T-cell (primary cell): ENCODE measurements around the gene NAB1. TPM values are rescaled to one million over a fixed set of nuclear protein-coding genes. Genes with fewer than 3 reads are reported as not detected.

ENCODE experiments used
- ATAC-seq, 4 experiments: fragments of 200-7000 bp in 3 of 4; fragments of 150-1000 bp in 1 of 4; cut with Tn5 transposase; replicated peaks in 1 of 4; 1 replicate in 3 of 4; 2 replicates in 1 of 4; pipeline ENCODE4 v1.10.0; 2021; ENCODE audit warnings: moderate library complexity in 3 of 4, mild to moderate bottlenecking in 2 of 4, moderate number of reproducible peaks in 1 of 4
- CTCF ChIA-PET, 2 donors: fragments of 300-600 bp; sonication (Branson Sonifier 250); formaldehyde crosslinking; loops; one replicate each; lab custom pipeline; 2022; ENCODE audit warnings: antibody characterized with exemption in 2 of 2; lab: Charles Lee
- POLR2A ChIA-PET, 2 donors: fragments of 300-600 bp; sonication (Branson Sonifier 250); formaldehyde crosslinking; loops; one replicate each; lab custom pipeline; 2022; ENCODE audit warnings: antibody characterized with exemption in 2 of 2; lab: Charles Lee
- DNase-seq, 35 experiments: peaks; one replicate each; pipeline versions ENCODE4 v3.0.0 to v3.0.0-alpha.2; 2013 to 2023
- H3K27ac ChIP-seq: one replicate; pipeline ENCODE4 v1.5.1; 2013; ENCODE audit warnings: low read length
- H3K27me3 ChIP-seq, 2 experiments: replicated peaks in 1 of 2; 1 replicate in 1 of 2; 2 replicates in 1 of 2; pipeline versions ENCODE4 v1.6.1 to v1.7.0; 2013; ENCODE audit warnings: low read length in 1 of 2, mixed read lengths in 1 of 2; ENCODE audit not compliant: control insufficient read depth in 2 of 2, insufficient read depth in 2 of 2; ENCODE audit errors: extremely low read depth in 1 of 2
- H3K36me3 ChIP-seq, 2 donors: 1 replicate in 1 of 2; 2 replicates in 1 of 2; pipeline versions ENCODE4 v1.6.1 to v1.7.0; 2013; ENCODE audit warnings: low read length in 1 of 2; ENCODE audit not compliant: control insufficient read depth in 2 of 2, insufficient read depth in 1 of 2; ENCODE audit errors: extremely low read depth in 1 of 2
- H3K4me1 ChIP-seq, 2 experiments: 1 replicate in 1 of 2; 2 replicates in 1 of 2; pipeline versions ENCODE4 v1.6.1 to v1.7.0; 2013; ENCODE audit warnings: low read length in 2 of 2, mixed read lengths in 1 of 2; ENCODE audit not compliant: insufficient read depth in 2 of 2, control insufficient read depth in 1 of 2; ENCODE audit errors: extremely low read depth in 1 of 2
- H3K4me3 ChIP-seq, 2 donors: 1 replicate in 1 of 2; 2 replicates in 1 of 2; pipeline versions ENCODE4 v1.5.1 to v1.7.0; 2013; ENCODE audit warnings: mild to moderate bottlenecking in 2 of 2, low read length in 1 of 2, moderate library complexity in 1 of 2; ENCODE audit not compliant: control insufficient read depth in 1 of 2; ENCODE audit errors: extremely low read depth in 1 of 2
- H3K9me3 ChIP-seq: 2 replicates; pipeline ENCODE4 v1.7.0; 2013
- H3K27ac Mint-ChIP-seq, 2 donors: one replicate each; pipeline ENCODE4 v1.8.0; 2020 to 2021; ENCODE audit warnings: mild to moderate bottlenecking in 2 of 2, mixed read lengths in 2 of 2
- H3K27me3 Mint-ChIP-seq, 2 donors: one replicate each; pipeline ENCODE4 v1.8.0; 2021 to 2022; ENCODE audit warnings: mixed read lengths in 2 of 2
- H3K36me3 Mint-ChIP-seq: one replicate; pipeline ENCODE4 v1.8.0; 2021; ENCODE audit warnings: mixed read lengths
- H3K4me1 Mint-ChIP-seq, 3 donors: one replicate each; pipeline ENCODE4 v1.8.0; 2020 to 2022; ENCODE audit warnings: mixed read lengths in 3 of 3, mild to moderate bottlenecking in 1 of 3
- H3K4me3 Mint-ChIP-seq, 3 donors: one replicate each; pipeline ENCODE4 v1.8.0; 2020 to 2022; ENCODE audit warnings: mild to moderate bottlenecking in 3 of 3, mixed read lengths in 3 of 3, moderate library complexity in 3 of 3
- H3K9me3 Mint-ChIP-seq, 3 donors: one replicate each; pipeline ENCODE4 v1.8.0; 2020 to 2022; ENCODE audit warnings: mixed read lengths in 3 of 3
- WGBS: methylation state at CpG from one replicate; pipeline ENCODE4 v1.1.5; 2013; ENCODE audit warnings: missing lambda C conversion rate; ENCODE audit not compliant: insufficient coverage; 5-methylcytosine and 5-hydroxymethylcytosine counted together
- total RNA-seq, 35 experiments: library from RNA in 6 of 35; stranded (reverse) in 6 of 35; fragments of 120-200 nt in 1 of 35; gene quantifications; one replicate each; pipeline versions ENCODE4 v1.2.1 to v1.2.4 and lab custom pipeline; 2013 to 2026

The NAB1 gene
- total RNA-seq, 5 donors from 2014 or later (not counting 1 experiment from before 2014, with no cell fraction given) = 17.7 to 22.1 (median 19.2) TPM

- no peaks in the 10 kb centered on the region for H3K36me3 Mint-ChIP-seq
- no peak overlapping the region for H3K4me3 ChIP-seq
- H3K4me1 ChIP-seq = peaks cover 4 to 7% of the 10 kb centered on the region in 2 experiments
- DNase-seq = no peak
- ChIA-PET POLR2A (interaction anchor here in 1 of 2 donors (0.6 kb wide), 1 partner anchor 69 kb away, joined by 4 read pairs; no protein-coding TSS in a partner anchor), CTCF (interaction anchor here in 1 of 2 donors (0.8 to 1.3 kb wide), 3 partner anchors 9 to 87 kb away, joined by 3 read pairs; no protein-coding TSS in a partner anchor)
- peaks cover 28 to 36% (median 32%) of the 10 kb centered on the region in 3 donors for H3K4me1 Mint-ChIP-seq
- H3K27me3 Mint-ChIP-seq = peaks cover 0 to 4% of the 10 kb centered on the region in 2 donors
- H3K9me3 Mint-ChIP-seq = peaks cover 0 to 4% (median 0%) of the 10 kb centered on the region in 3 donors
- no peaks in the 10 kb centered on the region for H3K36me3 ChIP-seq
- no peak overlapping the region for H3K27ac Mint-ChIP-seq
- no peak overlapping the region for H3K4me3 Mint-ChIP-seq
- peaks cover 0 to 5% of the 10 kb centered on the region in 2 experiments for H3K27me3 ChIP-seq
- no peak for ATAC-seq
- no peaks in the 10 kb centered on the region for H3K9me3 ChIP-seq
- no peak overlapping the region for H3K27ac ChIP-seq
These were observed 23.2 kb upstream of the NAB1 start for GRCh38 chr2:190625691-190626090.

GRCh38 chr2:190626641-190627210 lies 22.2 kb upstream of the NAB1 start:
- H3K27me3 ChIP-seq = peaks cover 0 to 5% of the 10 kb centered on the region in 2 experiments
- Mint-ChIP-seq H3K4me1 (peaks cover 28 to 36% (median 32%) of the 10 kb centered on the region in 3 donors), H3K9me3 (peaks cover 0 to 4% (median 0%) of the 10 kb centered on the region in 3 donors), H3K27me3 (peaks cover 0 to 4% of the 10 kb centered on the region in 2 donors), H3K36me3 (no peaks in the 10 kb centered on the region), H3K27ac (no peak overlapping the region), H3K4me3 (peak overlapping the region in 1 of 3 donors; percentile 12)
- WGBS = 98% methylated on average over 4 of the region's 7 CpGs
- peaks cover 4 to 7% of the 10 kb centered on the region in 2 experiments for H3K4me1 ChIP-seq
- ChIA-PET POLR2A (no interaction called here), CTCF (interaction anchor here in 1 of 2 donors (1.3 kb wide), 1 partner anchor 20 kb away, joined by 3 read pairs; no protein-coding TSS in a partner anchor)
- DNase-seq = no peak
- H3K9me3 ChIP-seq = no peaks in the 10 kb centered on the region
- no peak overlapping the region for H3K27ac ChIP-seq
- no peak overlapping the region for H3K4me3 ChIP-seq
- ATAC-seq = no peak
- no peaks in the 10 kb centered on the region for H3K36me3 ChIP-seq

DNA sequence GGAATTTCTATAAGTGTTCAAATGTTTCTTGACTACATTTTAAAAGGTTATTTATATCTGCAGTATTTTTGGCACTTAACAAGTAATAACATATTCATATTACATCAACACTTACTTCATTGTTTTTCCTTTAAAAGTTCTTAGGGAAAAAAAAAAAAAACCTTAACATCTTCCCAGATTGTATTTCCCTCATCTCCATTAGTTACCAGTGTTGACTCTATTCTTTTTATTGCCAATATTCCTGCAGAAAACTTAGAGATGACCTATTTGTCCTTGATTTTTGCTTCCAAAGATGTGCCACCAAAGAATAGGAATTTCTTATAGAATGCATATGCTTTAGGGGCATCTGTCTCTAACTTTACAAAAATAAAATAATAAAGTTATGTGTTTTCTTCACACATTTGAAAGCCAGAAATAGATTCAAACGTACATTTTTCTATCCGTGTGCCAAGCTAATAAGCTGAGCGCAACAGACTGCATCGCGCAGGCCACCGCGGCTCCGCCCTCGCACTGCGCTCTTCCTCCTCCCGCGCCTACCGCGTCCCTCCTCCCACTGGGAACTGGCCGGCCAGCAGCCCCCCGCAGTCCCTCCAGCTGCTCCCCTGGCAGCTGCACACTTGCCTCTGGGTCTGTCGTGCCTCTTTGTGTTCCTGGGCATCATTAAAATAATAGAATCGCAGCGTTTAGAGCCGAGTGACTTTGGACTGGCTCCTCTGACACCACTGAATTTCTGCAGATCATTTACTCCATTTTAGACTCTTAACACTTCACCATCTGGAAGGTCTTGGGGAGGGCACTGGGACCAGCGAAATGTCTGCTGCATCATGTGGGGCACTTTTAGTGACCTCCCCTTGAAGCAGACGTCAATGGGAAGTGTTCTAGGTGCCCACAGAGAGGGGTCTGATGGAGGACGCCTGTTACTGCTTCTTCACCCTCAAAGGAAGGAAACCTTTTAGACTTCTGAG lies 21.2 kb upstream of the NAB1 start:
- peaks cover 4 to 7% of the 10 kb centered on the region in 2 experiments for H3K4me1 ChIP-seq
- ChIA-PET CTCF (interaction anchor here in 1 of 2 donors (0.6 kb wide), 1 partner anchor 352 kb away, joined by 6 read pairs; no protein-coding TSS in a partner anchor), POLR2A (no interaction called here)
- peak overlapping the region; percentile 47 to 90 for H3K4me3 ChIP-seq
- H3K9me3 Mint-ChIP-seq = peaks cover 0 to 4% (median 0%) of the 10 kb centered on the region in 3 donors
- peaks cover 0 to 5% of the 10 kb centered on the region in 2 experiments for H3K27me3 ChIP-seq
- ATAC-seq (peak; percentile 83 to 87 (median 86)), DNase-seq (peak in 16 of 35 experiments; percentile 4 to 50 (median 16))
- no peaks in the 10 kb centered on the region for H3K36me3 ChIP-seq
- WGBS = 6% methylated on average over 20 of the region's 23 CpGs
- H3K27ac Mint-ChIP-seq = peak overlapping the region; percentile 48 to 89
- no peak overlapping the region for H3K27ac ChIP-seq
- peaks cover 0 to 4% of the 10 kb centered on the region in 2 donors for H3K27me3 Mint-ChIP-seq
- peak overlapping the region; percentile 81 to 93 (median 91) for H3K4me3 Mint-ChIP-seq
- no peaks in the 10 kb centered on the region for H3K9me3 ChIP-seq
- no peaks in the 10 kb centered on the region for H3K36me3 Mint-ChIP-seq
- H3K4me1 Mint-ChIP-seq = peaks cover 28 to 36% (median 32%) of the 10 kb centered on the region in 3 donors

DNA sequence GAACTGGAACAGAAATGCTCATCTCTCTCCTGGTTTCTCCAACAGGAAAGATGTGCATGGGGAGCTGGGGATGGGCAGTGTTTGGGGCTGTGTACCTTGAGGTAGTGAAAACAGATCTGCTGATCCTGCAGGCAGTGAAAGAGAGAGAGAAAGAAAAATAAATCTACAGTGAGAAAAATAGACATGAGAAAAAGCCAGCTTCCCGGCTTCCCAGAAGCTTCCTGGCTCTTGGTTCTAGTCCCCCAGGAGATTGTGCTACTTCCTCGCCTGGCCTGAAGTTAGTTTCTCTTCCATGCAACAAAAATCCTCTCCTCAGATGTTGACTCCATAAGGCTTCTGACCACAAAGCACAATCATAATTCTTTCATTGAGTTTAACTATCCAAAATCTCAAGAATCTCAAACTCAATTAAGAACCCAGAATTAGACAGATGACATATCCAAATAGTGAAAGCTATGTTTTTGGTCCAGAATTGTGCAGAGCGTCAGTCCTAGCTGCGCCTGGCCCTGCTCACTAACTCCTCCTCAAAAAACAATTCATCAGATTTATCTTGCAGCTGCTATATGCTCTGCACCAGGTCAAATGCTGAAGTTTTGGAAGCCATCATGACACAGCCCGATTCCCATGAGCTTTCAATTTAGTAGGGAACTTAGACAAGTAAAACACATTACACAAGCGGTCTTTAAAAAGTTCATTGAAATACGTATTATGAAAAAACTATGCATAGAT lies 20.1 kb upstream of the NAB1 start:
- no peak overlapping the region for H3K4me3 ChIP-seq
- Mint-ChIP-seq H3K4me1 (peaks cover 23 to 27% (median 25%) of the 10 kb centered on the region in 3 donors), H3K27me3 (peaks cover 0 to 4% of the 10 kb centered on the region in 2 donors), H3K27ac (peak overlapping the region; percentile 1 to 89), H3K9me3 (peaks cover 0 to 4% (median 0%) of the 10 kb centered on the region in 3 donors), H3K4me3 (peak overlapping the region in 2 of 3 donors; percentile 91 to 93), H3K36me3 (no peaks in the 10 kb centered on the region)
- H3K27ac ChIP-seq = no peak overlapping the region
- peaks cover 4 to 7% of the 10 kb centered on the region in 2 experiments for H3K4me1 ChIP-seq
- no peaks in the 10 kb centered on the region for H3K9me3 ChIP-seq
- WGBS = 96% methylated on average over 4 of the region's 7 CpGs
- ChIA-PET POLR2A (interaction anchor here in 1 of 2 donors (0.7 to 1.0 kb wide), 2 partner anchors 23 to 35 kb away, joined by 3 to 4 read pairs; no protein-coding TSS in a partner anchor), CTCF (interaction anchor here (0.6 to 1.1 kb wide), 2 partner anchors 16 kb away, joined by 3 to 4 read pairs; no protein-coding TSS in a partner anchor)
- no peak for DNase-seq
- ATAC-seq = no peak
- H3K36me3 ChIP-seq = no peaks in the 10 kb centered on the region
- H3K27me3 ChIP-seq = peaks cover 0 to 5% of the 10 kb centered on the region in 2 experiments

DNA sequence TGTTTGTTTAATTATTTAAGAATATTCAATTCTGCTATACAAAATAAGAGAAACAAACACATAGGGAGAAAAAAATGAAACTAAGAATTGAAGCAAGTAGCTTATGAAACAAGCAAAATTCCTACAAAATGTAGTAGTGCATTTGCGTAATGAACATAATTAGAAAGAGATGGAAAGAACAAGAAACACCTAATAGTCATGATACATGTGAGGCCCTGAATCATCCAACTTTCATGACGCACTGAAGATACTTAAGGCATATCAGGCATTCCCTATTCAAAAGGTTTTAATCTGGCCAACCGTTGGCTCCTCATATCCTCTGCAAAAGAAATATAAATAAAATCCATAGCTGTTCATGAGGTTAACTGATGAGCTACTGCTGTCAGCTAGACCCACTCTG lies 14.5 kb upstream of the NAB1 start:
- Mint-ChIP-seq H3K9me3 (no peaks in the 10 kb centered on the region), H3K4me1 (peaks cover 0 to 2% (median 0%) of the 10 kb centered on the region in 3 donors), H3K27me3 (no peaks in the 10 kb centered on the region), H3K27ac (no peak overlapping the region), H3K4me3 (no peak overlapping the region), H3K36me3 (no peaks in the 10 kb centered on the region)
- no peak overlapping the region for H3K27ac ChIP-seq
- POLR2A ChIA-PET = no interaction called here
- no peaks in the 10 kb centered on the region for H3K9me3 ChIP-seq
- ATAC-seq = no peak
- H3K4me1 ChIP-seq = no peaks in the 10 kb centered on the region
- H3K4me3 ChIP-seq = no peak overlapping the region
- no peak for DNase-seq
- WGBS = 100% methylated on average over 1 of the region's 3 CpGs
- CTCF ChIA-PET = interaction anchor here in 1 of 2 donors (0.9 to 1.0 kb wide), 2 partner anchors 9 to 12 kb away, joined by 3 read pairs; no protein-coding TSS in a partner anchor
- H3K36me3 ChIP-seq = no peaks in the 10 kb centered on the region
- H3K27me3 ChIP-seq = no peaks in the 10 kb centered on the region
